Stimulated activated naive CD8-positive, alpha-beta T cell treated with anti-CD3 and anti-CD28 coated beads, Interleukin-15, amount 100 ng/mL, for 72 hours (primary cell): Measurements from ENCODE around the gene KIRREL3.

Experiments
- ATAC-seq: fragments of 150-1000 bp; cut with Tn5 transposase; 2 replicates; pipeline ENCODE4 v1.10.0; 2021; ENCODE audit warnings: mild to moderate bottlenecking, moderate library complexity
- DNase-seq, 2 donors: peaks; one replicate each; pipeline ENCODE4 v3.0.0; 2021 to 2022
- H3K27ac Mint-ChIP-seq, 2 donors: one replicate each; pipeline ENCODE4 v1.8.0; 2022; ENCODE audit warnings: mild to moderate bottlenecking in 2 of 2, mixed read lengths in 2 of 2, moderate library complexity in 2 of 2
- H3K27me3 Mint-ChIP-seq: one replicate; pipeline ENCODE4 v1.8.0; 2022; ENCODE audit warnings: mixed read lengths
- H3K4me1 Mint-ChIP-seq: one replicate; pipeline ENCODE4 v1.8.0; 2022; ENCODE audit warnings: mild to moderate bottlenecking, mixed read lengths
- H3K4me3 Mint-ChIP-seq, 2 donors: one replicate each; pipeline ENCODE4 v1.8.0; 2022; ENCODE audit warnings: mild to moderate bottlenecking in 2 of 2, mixed read lengths in 2 of 2, moderate library complexity in 1 of 2
- H3K9me3 Mint-ChIP-seq, 2 donors: one replicate each; pipeline ENCODE4 v1.8.0; 2022; ENCODE audit warnings: mixed read lengths in 2 of 2

The KIRREL3 gene

GRCh38 chr11:126917531-126918204 is 82.9 kb downstream of the KIRREL3 start:
- DNase-seq (peak; percentile 2 to 22), ATAC-seq (peak; percentile 94)
- no peak overlapping the region for H3K4me3 Mint-ChIP-seq
- H3K4me1 Mint-ChIP-seq, result no peaks in the 10 kb centered on the region
- no peaks in the 10 kb centered on the region for H3K9me3 Mint-ChIP-seq
- H3K27ac Mint-ChIP-seq, result no peak overlapping the region
- H3K27me3 Mint-ChIP-seq, result no peaks in the 10 kb centered on the region

- ATAC-seq (no peak), DNase-seq (no peak)
- Mint-ChIP-seq H3K4me3 (no peak overlapping the region), H3K9me3 (no peaks in the 10 kb centered on the region), H3K27me3 (no peaks in the 10 kb centered on the region), H3K4me1 (no peaks in the 10 kb centered on the region), H3K27ac (no peak overlapping the region)
Measured at GRCh38 chr11:126915430-126915829, 85.1 kb downstream of the KIRREL3 start.

GRCh38 chr11:126914941-126915340 is 85.6 kb downstream of the KIRREL3 start:
- H3K4me3 Mint-ChIP-seq, result no peak overlapping the region
- H3K9me3 Mint-ChIP-seq, result no peaks in the 10 kb centered on the region
- H3K4me1 Mint-ChIP-seq, result no peaks in the 10 kb centered on the region

GRCh38 chr11:126914166-126914565 is 86.4 kb downstream of the KIRREL3 start:
- Mint-ChIP-seq H3K27me3 (no peaks in the 10 kb centered on the region), H3K27ac (no peak overlapping the region), H3K9me3 (no peaks in the 10 kb centered on the region), H3K4me3 (no peak overlapping the region), H3K4me1 (no peaks in the 10 kb centered on the region)
- DNase-seq (no peak), ATAC-seq (no peak)

More at GRCh38 chr11:126914941-126915340, 85.6 kb downstream of the KIRREL3 start:
- H3K27ac Mint-ChIP-seq, result no peak overlapping the region
- ATAC-seq (no peak), DNase-seq (no peak)
- no peaks in the 10 kb centered on the region for H3K27me3 Mint-ChIP-seq

GRCh38 chr11:126904520-126904919 is 96.0 kb downstream of the KIRREL3 start:
- H3K27me3 Mint-ChIP-seq, result no peaks in the 10 kb centered on the region
- DNase-seq (no peak), ATAC-seq (no peak)
- H3K27ac Mint-ChIP-seq, result no peak overlapping the region
- H3K4me3 Mint-ChIP-seq, result no peak overlapping the region
- H3K4me1 Mint-ChIP-seq, result no peaks in the 10 kb centered on the region
- H3K9me3 Mint-ChIP-seq, result no peaks in the 10 kb centered on the region

- DNase-seq (no peak), ATAC-seq (no peak)
- Mint-ChIP-seq H3K9me3 (peaks cover 0 to 14% of the 10 kb centered on the region in 2 donors), H3K27ac (no peak overlapping the region), H3K27me3 (peaks cover 10% of the 10 kb centered on the region), H3K4me1 (no peaks in the 10 kb centered on the region), H3K4me3 (no peak overlapping the region)
Measured at GRCh38 chr11:126901783-126902182, 98.8 kb downstream of the KIRREL3 start.

GRCh38 chr11:126899961-126900748 is 100.4 kb downstream of the KIRREL3 start:
- Mint-ChIP-seq H3K9me3 (peaks cover 0 to 28% of the 10 kb centered on the region in 2 donors), H3K4me3 (no peak overlapping the region), H3K27me3 (peaks cover 10% of the 10 kb centered on the region), H3K4me1 (no peaks in the 10 kb centered on the region), H3K27ac (no peak overlapping the region)
- DNase-seq (no peak), ATAC-seq (no peak)

GRCh38 chr11:126898802-126899201 is 101.8 kb downstream of the KIRREL3 start:
- H3K27me3 Mint-ChIP-seq, result peaks cover 21% of the 10 kb centered on the region
- ATAC-seq, result no peak
- H3K4me3 Mint-ChIP-seq, result no peak overlapping the region

GRCh38 chr11:126897430-126897829 is 103.1 kb downstream of the KIRREL3 start:
- no peak for DNase-seq
- H3K4me1 Mint-ChIP-seq, result peaks cover 5% of the 10 kb centered on the region
- peaks cover 0 to 39% of the 10 kb centered on the region in 2 donors for H3K9me3 Mint-ChIP-seq
- H3K27me3 Mint-ChIP-seq, result peaks cover 33% of the 10 kb centered on the region
- ATAC-seq, result no peak
- H3K4me3 Mint-ChIP-seq, result no peak overlapping the region
- H3K27ac Mint-ChIP-seq, result no peak overlapping the region

More at GRCh38 chr11:126898802-126899201, 101.8 kb downstream of the KIRREL3 start:
- Mint-ChIP-seq H3K9me3 (peaks cover 0 to 35% of the 10 kb centered on the region in 2 donors), H3K4me1 (peaks cover under 1% of the 10 kb centered on the region), H3K27ac (no peak overlapping the region)
- DNase-seq, result no peak

- no peak overlapping the region for H3K27ac Mint-ChIP-seq
Measured at GRCh38 chr11:126896025-126896424, 104.5 kb downstream of the KIRREL3 start.

GRCh38 chr11:126893796-126894195 is 106.8 kb downstream of the KIRREL3 start:
- no peak overlapping the region for H3K27ac Mint-ChIP-seq
- H3K4me3 Mint-ChIP-seq, result no peak overlapping the region
- peaks cover 0 to 39% of the 10 kb centered on the region in 2 donors for H3K9me3 Mint-ChIP-seq
- H3K4me1 Mint-ChIP-seq, result peaks cover 5% of the 10 kb centered on the region
- no peak for ATAC-seq
- DNase-seq, result no peak
- H3K27me3 Mint-ChIP-seq, result peaks cover 41% of the 10 kb centered on the region

More at GRCh38 chr11:126896025-126896424, 104.5 kb downstream of the KIRREL3 start:
- peaks cover 5% of the 10 kb centered on the region for H3K4me1 Mint-ChIP-seq
- peaks cover 0 to 39% of the 10 kb centered on the region in 2 donors for H3K9me3 Mint-ChIP-seq
- no peak for DNase-seq
- no peak overlapping the region for H3K4me3 Mint-ChIP-seq
- peaks cover 33% of the 10 kb centered on the region for H3K27me3 Mint-ChIP-seq
- no peak for ATAC-seq

GRCh38 chr11:126892756-126893155 is 107.8 kb downstream of the KIRREL3 start:
- Mint-ChIP-seq H3K27ac (no peak overlapping the region), H3K27me3 (peaks cover 31% of the 10 kb centered on the region), H3K4me3 (no peak overlapping the region), H3K9me3 (peaks cover 0 to 32% of the 10 kb centered on the region in 2 donors), H3K4me1 (peaks cover 5% of the 10 kb centered on the region)
- ATAC-seq (no peak), DNase-seq (no peak)

GRCh38 chr11:126891556-126892217 is 108.9 kb downstream of the KIRREL3 start:
- no peak for ATAC-seq
- peaks cover 0 to 25% of the 10 kb centered on the region in 2 donors for H3K9me3 Mint-ChIP-seq
- no peak for DNase-seq
- H3K27ac Mint-ChIP-seq, result no peak overlapping the region
- peaks cover 5% of the 10 kb centered on the region for H3K4me1 Mint-ChIP-seq
- H3K27me3 Mint-ChIP-seq, result peaks cover 31% of the 10 kb centered on the region
- no peak overlapping the region for H3K4me3 Mint-ChIP-seq

GRCh38 chr11:126890561-126890960 is 110.0 kb downstream of the KIRREL3 start:
- no peak for ATAC-seq
- DNase-seq, result no peak
- H3K9me3 Mint-ChIP-seq, result peaks cover 0 to 13% of the 10 kb centered on the region in 2 donors
- no peak overlapping the region for H3K4me3 Mint-ChIP-seq
- H3K27me3 Mint-ChIP-seq, result peaks cover 31% of the 10 kb centered on the region
- peaks cover 5% of the 10 kb centered on the region for H3K4me1 Mint-ChIP-seq
- no peak overlapping the region for H3K27ac Mint-ChIP-seq

- no peak for ATAC-seq
- no peak overlapping the region for H3K27ac Mint-ChIP-seq
- no peak overlapping the region for H3K4me3 Mint-ChIP-seq
- no peaks in the 10 kb centered on the region for H3K4me1 Mint-ChIP-seq
- DNase-seq, result no peak
- H3K27me3 Mint-ChIP-seq, result peaks cover 16% of the 10 kb centered on the region
- no peaks in the 10 kb centered on the region for H3K9me3 Mint-ChIP-seq
Measured at GRCh38 chr11:126888115-126888712, 112.4 kb downstream of the KIRREL3 start.
